ENCODE data around the gene SLC22A7. TPM values are rescaled to one million over a fixed set of nuclear protein-coding genes. Genes with fewer than 3 reads are reported as not detected.
A peak's percentile ranks its signal among the peaks of the same experiment; 100 is the strongest.

The SLC22A7 gene
- polyA plus RNA-seq, 1 donor (not counting 4 experiments of a cell fraction or from before 2014, with no cell fraction given): not detected

DNA sequence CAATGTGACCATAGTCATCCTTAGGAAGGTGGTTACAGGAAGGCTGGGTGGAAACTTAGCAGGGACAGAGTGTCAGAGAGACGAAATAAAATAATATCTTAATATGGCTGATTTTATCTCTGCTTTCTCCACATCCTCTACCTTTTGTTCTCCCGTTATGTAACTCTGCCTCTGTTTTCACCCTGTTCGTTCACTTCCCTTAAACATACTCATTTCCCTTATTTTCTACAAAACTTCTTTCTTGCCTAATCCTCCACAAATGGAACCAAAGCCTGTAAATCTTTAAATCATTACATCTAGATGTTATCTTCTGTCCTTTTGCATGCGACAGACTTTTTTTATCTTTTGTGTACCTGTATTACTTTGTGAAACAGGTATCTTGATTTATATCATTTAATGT is 33.8 kb downstream of the SLC22A7 start:
- Histone ChIP-seq H3K4me1 (ENCODE audit: control insufficient read depth, extremely low read depth, insufficient read depth, low read length) (no peaks in the 10 kb centered on the region), H3K9me3 (ENCODE audit: control insufficient read depth, low read depth, low read length) (no peaks in the 10 kb centered on the region), H3K4me2 (ENCODE audit: control insufficient read depth, extremely low read depth, insufficient read depth, low read depth, low read length) (no peak overlapping the region), H3K27ac (ENCODE audit: control insufficient read depth, insufficient read depth, low read length) (no peak overlapping the region), H3K4me3 (ENCODE audit: control insufficient read depth in 2 of 3, extremely low read depth in 1 of 3, insufficient read depth in 2 of 3, low read depth in 1 of 3, low read length in 3 of 3) (no peak overlapping the region), H3K27me3 (ENCODE audit: control insufficient read depth, extremely low read depth, insufficient read depth, low read length) (no peaks in the 10 kb centered on the region), H3K79me2 (ENCODE audit: control insufficient read depth, insufficient read depth, low read length) (no peaks in the 10 kb centered on the region), H2AFZ (ENCODE audit: control insufficient read depth, low read length) (no peak overlapping the region), H3K36me3 (ENCODE audit: control insufficient read depth in 2 of 2, extremely low read depth in 1 of 2, insufficient read depth in 2 of 2, low read length in 2 of 2) (no peaks in the 10 kb centered on the region), H3K9ac (ENCODE audit: control insufficient read depth, extremely low read depth, insufficient read depth, low read length) (no peak overlapping the region), H3K9me1 (ENCODE audit: control insufficient read depth, extremely low read depth, insufficient read depth, low read length) (no peaks in the 10 kb centered on the region), H4K20me1 (ENCODE audit: control insufficient read depth, extremely low read depth, insufficient read depth, low read length) (no peaks in the 10 kb centered on the region)
- DNase-seq (ENCODE audit: low read depth, low spot score) (no peak), FAIRE-seq (no peak)
- dilution Hi-C loops (cut with MboI; ENCODE audit: extremely low pct_ligation_motif_present, low sequenced_read_pairs): no loop called here
- TF ChIP-seq EZH2 (IDR thresholded peaks at IDR 0.05; ENCODE audit: low read length): no peak
- TF ChIP-seq, protein P1, sequence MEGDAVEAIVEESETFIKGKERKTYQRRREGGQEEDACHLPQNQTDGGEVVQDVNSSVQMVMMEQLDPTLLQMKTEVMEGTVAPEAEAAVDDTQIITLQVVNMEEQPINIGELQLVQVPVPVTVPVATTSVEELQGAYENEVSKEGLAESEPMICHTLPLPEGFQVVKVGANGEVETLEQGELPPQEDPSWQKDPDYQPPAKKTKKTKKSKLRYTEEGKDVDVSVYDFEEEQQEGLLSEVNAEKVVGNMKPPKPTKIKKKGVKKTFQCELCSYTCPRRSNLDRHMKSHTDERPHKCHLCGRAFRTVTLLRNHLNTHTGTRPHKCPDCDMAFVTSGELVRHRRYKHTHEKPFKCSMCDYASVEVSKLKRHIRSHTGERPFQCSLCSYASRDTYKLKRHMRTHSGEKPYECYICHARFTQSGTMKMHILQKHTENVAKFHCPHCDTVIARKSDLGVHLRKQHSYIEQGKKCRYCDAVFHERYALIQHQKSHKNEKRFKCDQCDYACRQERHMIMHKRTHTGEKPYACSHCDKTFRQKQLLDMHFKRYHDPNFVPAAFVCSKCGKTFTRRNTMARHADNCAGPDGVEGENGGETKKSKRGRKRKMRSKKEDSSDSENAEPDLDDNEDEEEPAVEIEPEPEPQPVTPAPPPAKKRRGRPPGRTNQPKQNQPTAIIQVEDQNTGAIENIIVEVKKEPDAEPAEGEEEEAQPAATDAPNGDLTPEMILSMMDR (optimal IDR thresholded peaks at IDR 0.05 in 1 of 3, IDR thresholded peaks at IDR 0.05 in 1 of 3, conservative IDR thresholded peaks at IDR 0.05 in 1 of 3; ENCODE audit: extremely low read depth in 1 of 3, insufficient read depth in 2 of 3, low read length in 3 of 3): no peak

DNA sequence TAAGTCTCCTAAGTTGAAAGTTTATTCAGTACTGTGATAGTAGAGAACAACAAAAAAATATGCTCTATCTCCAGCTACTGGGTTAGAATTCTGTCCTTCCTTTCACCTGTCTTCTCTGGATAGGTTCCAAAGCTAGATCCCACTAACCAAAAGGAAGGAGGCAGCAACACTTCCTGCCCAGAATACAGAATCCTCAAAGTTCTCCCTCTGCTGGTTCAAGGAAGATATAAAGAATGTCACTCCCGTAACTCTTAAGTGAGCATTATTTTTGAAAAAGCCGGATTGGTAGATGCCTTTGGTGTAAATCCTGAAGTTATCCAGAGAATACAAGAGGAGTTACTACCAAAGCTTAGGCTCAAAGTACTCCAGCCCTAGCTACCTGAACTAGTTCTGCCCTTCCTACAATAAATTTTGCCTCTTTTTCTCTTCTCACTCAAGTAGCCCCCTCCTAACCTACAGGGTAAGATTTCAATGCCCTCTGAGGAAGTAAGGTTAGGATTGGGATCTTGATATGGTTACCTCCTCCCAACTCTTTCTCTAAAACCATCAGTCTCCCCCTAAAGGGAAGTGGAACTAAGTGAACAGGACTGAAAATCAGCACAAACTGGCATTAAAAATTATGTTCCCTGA is 36.5 kb downstream of the SLC22A7 start:
- Histone ChIP-seq H3K4me3 (ENCODE audit: control insufficient read depth in 2 of 3, extremely low read depth in 1 of 3, insufficient read depth in 2 of 3, low read depth in 1 of 3, low read length in 3 of 3) (no peak overlapping the region), H3K36me3 (ENCODE audit: control insufficient read depth in 2 of 2, extremely low read depth in 1 of 2, insufficient read depth in 2 of 2, low read length in 2 of 2) (peaks cover 7 to 21% of the 10 kb centered on the region in 2 experiments), H3K79me2 (ENCODE audit: control insufficient read depth, insufficient read depth, low read length) (no peaks in the 10 kb centered on the region), H4K20me1 (ENCODE audit: control insufficient read depth, extremely low read depth, insufficient read depth, low read length) (no peaks in the 10 kb centered on the region), H3K4me1 (ENCODE audit: control insufficient read depth, extremely low read depth, insufficient read depth, low read length) (no peaks in the 10 kb centered on the region), H3K9me3 (ENCODE audit: control insufficient read depth, low read depth, low read length) (no peaks in the 10 kb centered on the region), H3K27me3 (ENCODE audit: control insufficient read depth, extremely low read depth, insufficient read depth, low read length) (no peaks in the 10 kb centered on the region), H3K9ac (ENCODE audit: control insufficient read depth, extremely low read depth, insufficient read depth, low read length) (no peak overlapping the region), H2AFZ (ENCODE audit: control insufficient read depth, low read length) (no peak overlapping the region), H3K9me1 (ENCODE audit: control insufficient read depth, extremely low read depth, insufficient read depth, low read length) (no peaks in the 10 kb centered on the region), H3K4me2 (ENCODE audit: control insufficient read depth, extremely low read depth, insufficient read depth, low read depth, low read length) (no peak overlapping the region), H3K27ac (ENCODE audit: control insufficient read depth, insufficient read depth, low read length) (no peak overlapping the region)
- FAIRE-seq (peak; percentile 84), DNase-seq (ENCODE audit: low read depth, low spot score) (no peak)
- TF ChIP-seq, protein P1 (optimal IDR thresholded peaks at IDR 0.05 in 1 of 3, IDR thresholded peaks at IDR 0.05 in 1 of 3, conservative IDR thresholded peaks at IDR 0.05 in 1 of 3; ENCODE audit: extremely low read depth in 1 of 3, insufficient read depth in 2 of 3, low read length in 3 of 3): peak; percentile 34 to 73 (median 53)
- no peak for TF ChIP-seq EZH2 (IDR thresholded peaks at IDR 0.05; ENCODE audit: low read length)
- dilution Hi-C loops (cut with MboI; ENCODE audit: extremely low pct_ligation_motif_present, low sequenced_read_pairs): no loop called here
